ENCODE results near the gene SOD2. TPM values are rescaled to one million over a fixed set of nuclear protein-coding genes. Genes with fewer than 3 reads are reported as not detected.
A peak's percentile ranks its signal among the peaks of the same experiment; 100 is the strongest.

The SOD2 gene
- total and polyA plus RNA-seq, 9 of the 15 experiments (the other 6 are each of a cell fraction or from before 2014, with no cell fraction given) = 39.8 to 140 (median 95.8) TPM

DNA sequence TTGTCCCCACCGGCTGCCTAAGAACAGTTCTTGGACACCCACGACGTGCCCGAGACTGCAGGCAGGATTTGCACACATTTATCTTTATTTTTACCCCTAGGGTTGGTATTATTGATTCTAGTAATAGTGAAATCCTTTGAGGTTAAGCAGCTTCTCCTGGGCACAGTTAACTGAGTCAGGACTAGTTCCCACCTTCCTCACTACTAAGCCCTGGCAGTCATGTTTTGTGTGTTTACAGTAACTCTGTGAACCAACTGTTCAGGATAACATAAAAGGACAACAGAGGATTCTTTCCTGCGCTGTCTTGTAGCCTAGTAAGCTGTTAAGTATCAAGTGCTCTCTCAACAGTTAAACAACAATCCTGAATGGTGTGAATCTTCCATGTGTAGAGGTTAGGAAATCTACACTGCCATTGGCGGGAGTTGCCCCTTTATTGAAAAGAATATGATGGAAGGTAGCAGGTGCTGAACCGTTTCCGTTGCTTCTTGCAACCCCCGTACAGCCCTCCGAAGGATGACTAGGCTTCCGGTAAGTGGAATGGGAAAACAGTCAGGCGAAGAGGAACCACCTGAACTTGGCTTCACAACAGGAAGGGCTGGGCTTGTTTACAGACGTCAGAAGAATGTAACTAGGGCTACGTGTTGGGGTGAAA is 979 bp upstream of the SOD2 start:
- FAIRE-seq (peak; percentile 84), ATAC-seq (peak; percentile 17), DNase-seq (ENCODE audit: extremely low read depth in 1 of 4, low spot score in 3 of 4) (peak; percentile 35 to 65 (median 50))
- peaks cover 9% of the 10 kb centered on the region for H4K20me1 ChIP-seq (replicated peaks; ENCODE audit: control insufficient read depth, insufficient read depth, low read length)
- peak overlapping the region; percentile 93 for H3K4me3 ChIP-seq
- ChIA-PET CTCF (ENCODE audit: low intra/inter-chr PET ratio) (no interaction called here), POLR2A (interaction anchor here (0.6 to 2.9 kb wide), 10 partner anchors 11 to 265 kb away, joined by 3 to 16 read pairs (median 3); partner anchors contain the start of gene WTAP)
- in situ Hi-C loops (cut with MboI) (no loop called here), intact Hi-C loops (cut with micrococcal nuclease) (loop anchor here (1.0 to 5.0 kb wide), 3 partner anchors 33 to 408 kb away; partner anchors contain the start of gene WTAP)
- 12% methylated on average over 14 of the region's 14 CpGs for whole genome bisulfite sequencing (ENCODE audit: insufficient coverage, low coverage, missing lambda C conversion rate)
- peak overlapping the region; percentile 98 for H3K27ac ChIP-seq (ENCODE audit: extremely low read depth, low read depth, low read length)
- H2AFZ ChIP-seq (ENCODE audit: low read depth, low read length) = peak overlapping the region; percentile 98
- H3K9ac ChIP-seq (ENCODE audit: insufficient read depth in 1 of 2, low read depth in 2 of 2, low read length in 2 of 2) = peak overlapping the region; percentile 89 to 99
- H3K27me3 ChIP-seq (ENCODE audit: control insufficient read depth in 2 of 2, insufficient read depth in 2 of 2, low read length in 2 of 2) = no peaks in the 10 kb centered on the region
- H3K36me3 ChIP-seq (ENCODE audit: control insufficient read depth, insufficient read depth, low read length) = peaks cover 32% of the 10 kb centered on the region
- H3K79me2 ChIP-seq (ENCODE audit: control insufficient read depth, insufficient read depth, low read length) = peaks cover 41% of the 10 kb centered on the region
- H3K4me1 ChIP-seq (replicated peaks in 1 of 2; ENCODE audit: control insufficient read depth in 2 of 2, insufficient read depth in 2 of 2, low read length in 2 of 2) = peaks cover 19 to 25% of the 10 kb centered on the region in 2 experiments; a peak in 4 of 5 replicates
- H3K9me1 ChIP-seq (ENCODE audit: control insufficient read depth, insufficient read depth, low read length) = no peaks in the 10 kb centered on the region
- H3K9me3 ChIP-seq (replicated peaks; ENCODE audit: control insufficient read depth, insufficient read depth, low read depth, low read length) = no peaks in the 10 kb centered on the region
- BruUV-seq (replicated peaks) = TSS peak; percentile 86
- H3K4me2 ChIP-seq (ENCODE audit: insufficient read depth, low read length) = peak overlapping the region; percentile 96
- TF ChIP-seq ELF4 (CRISPR knock-in tag; IDR thresholded peaks at IDR 0.05) (no peak), MEF2D (tag; conservative IDR thresholded peaks at IDR 0.05; ENCODE audit: low read depth) (no peak), NEUROD1 (IDR thresholded peaks at IDR 0.05; ENCODE audit: borderline replicate concordance, low read depth, low read length, partially characterized antibody) (no peak), TBP (optimal IDR thresholded peaks at IDR 0.05; ENCODE audit: low read depth, low read length) (peak; percentile 30), KDM5B (IDR thresholded peaks at IDR 0.05; ENCODE audit: insufficient replicate concordance, low read depth, low read length) (peak; percentile 44), GATAD2A (IDR thresholded peaks at IDR 0.05) (0 out of 2 replicates have a peak, but pooled peaks have one; percentile 2), KAT7 (CRISPR knock-in tag; IDR thresholded peaks at IDR 0.05; ENCODE audit: borderline replicate concordance) (0 out of 2 replicates have a peak, but pooled peaks have one; percentile 8), NR2F6 (CRISPR knock-in tag; IDR thresholded peaks at IDR 0.05) (no peak)
- TF ChIP-seq, protein P1, sequence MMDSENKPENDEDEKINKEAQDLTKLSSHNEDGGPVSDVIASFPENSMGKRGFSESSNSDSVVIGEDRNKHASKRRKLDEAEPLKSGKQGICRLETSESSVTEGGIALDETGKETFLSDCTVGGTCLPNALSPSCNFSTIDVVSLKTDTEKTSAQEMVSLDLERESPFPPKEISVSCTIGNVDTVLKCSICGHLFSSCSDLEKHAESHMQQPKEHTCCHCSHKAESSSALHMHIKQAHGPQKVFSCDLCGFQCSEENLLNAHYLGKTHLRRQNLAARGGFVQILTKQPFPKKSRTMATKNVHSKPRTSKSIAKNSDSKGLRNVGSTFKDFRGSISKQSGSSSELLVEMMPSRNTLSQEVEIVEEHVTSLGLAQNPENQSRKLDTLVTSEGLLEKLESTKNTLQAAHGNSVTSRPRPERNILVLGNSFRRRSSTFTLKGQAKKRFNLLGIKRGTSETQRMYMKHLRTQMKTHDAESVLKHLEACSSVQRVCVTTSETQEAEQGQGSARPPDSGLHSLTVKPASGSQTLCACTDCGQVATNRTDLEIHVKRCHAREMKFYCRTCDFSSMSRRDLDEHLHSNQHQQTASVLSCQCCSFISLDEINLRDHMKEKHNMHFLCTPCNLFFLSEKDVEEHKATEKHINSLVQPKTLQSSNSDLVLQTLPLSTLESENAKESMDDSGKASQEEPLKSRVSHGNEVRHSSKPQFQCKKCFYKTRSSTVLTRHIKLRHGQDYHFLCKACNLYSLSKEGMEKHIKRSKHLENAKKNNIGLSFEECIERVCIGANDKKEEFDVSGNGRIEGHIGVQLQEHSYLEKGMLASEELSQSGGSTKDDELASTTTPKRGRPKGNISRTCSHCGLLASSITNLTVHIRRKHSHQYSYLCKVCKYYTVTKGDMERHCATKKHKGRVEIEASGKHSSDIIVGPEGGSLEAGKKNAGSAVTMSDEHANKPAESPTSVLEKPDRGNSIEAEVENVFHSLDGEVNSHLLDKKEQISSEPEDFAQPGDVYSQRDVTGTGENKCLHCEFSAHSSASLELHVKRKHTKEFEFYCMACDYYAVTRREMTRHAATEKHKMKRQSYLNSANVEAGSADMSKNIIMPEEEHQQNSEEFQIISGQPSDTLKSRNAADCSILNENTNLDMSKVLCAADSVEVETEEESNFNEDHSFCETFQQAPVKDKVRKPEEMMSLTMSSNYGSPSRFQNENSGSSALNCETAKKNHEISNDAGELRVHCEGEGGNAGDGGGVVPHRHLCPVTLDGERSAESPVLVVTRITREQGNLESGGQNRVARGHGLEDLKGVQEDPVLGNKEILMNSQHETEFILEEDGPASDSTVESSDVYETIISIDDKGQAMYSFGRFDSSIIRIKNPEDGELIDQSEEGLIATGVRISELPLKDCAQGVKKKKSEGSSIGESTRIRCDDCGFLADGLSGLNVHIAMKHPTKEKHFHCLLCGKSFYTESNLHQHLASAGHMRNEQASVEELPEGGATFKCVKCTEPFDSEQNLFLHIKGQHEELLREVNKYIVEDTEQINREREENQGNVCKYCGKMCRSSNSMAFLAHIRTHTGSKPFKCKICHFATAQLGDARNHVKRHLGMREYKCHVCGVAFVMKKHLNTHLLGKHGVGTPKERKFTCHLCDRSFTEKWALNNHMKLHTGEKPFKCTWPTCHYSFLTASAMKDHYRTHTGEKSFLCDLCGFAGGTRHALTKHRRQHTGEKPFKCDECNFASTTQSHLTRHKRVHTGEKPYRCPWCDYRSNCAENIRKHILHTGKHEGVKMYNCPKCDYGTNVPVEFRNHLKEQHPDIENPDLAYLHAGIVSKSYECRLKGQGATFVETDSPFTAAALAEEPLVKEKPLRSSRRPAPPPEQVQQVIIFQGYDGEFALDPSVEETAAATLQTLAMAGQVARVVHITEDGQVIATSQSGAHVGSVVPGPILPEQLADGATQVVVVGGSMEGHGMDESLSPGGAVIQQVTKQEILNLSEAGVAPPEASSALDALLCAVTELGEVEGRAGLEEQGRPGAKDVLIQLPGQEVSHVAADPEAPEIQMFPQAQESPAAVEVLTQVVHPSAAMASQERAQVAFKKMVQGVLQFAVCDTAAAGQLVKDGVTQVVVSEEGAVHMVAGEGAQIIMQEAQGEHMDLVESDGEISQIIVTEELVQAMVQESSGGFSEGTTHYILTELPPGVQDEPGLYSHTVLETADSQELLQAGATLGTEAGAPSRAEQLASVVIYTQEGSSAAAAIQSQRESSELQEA (IDR thresholded peaks at IDR 0.05; ENCODE audit: low read depth) = no peak
- TF ChIP-seq, protein P2, sequence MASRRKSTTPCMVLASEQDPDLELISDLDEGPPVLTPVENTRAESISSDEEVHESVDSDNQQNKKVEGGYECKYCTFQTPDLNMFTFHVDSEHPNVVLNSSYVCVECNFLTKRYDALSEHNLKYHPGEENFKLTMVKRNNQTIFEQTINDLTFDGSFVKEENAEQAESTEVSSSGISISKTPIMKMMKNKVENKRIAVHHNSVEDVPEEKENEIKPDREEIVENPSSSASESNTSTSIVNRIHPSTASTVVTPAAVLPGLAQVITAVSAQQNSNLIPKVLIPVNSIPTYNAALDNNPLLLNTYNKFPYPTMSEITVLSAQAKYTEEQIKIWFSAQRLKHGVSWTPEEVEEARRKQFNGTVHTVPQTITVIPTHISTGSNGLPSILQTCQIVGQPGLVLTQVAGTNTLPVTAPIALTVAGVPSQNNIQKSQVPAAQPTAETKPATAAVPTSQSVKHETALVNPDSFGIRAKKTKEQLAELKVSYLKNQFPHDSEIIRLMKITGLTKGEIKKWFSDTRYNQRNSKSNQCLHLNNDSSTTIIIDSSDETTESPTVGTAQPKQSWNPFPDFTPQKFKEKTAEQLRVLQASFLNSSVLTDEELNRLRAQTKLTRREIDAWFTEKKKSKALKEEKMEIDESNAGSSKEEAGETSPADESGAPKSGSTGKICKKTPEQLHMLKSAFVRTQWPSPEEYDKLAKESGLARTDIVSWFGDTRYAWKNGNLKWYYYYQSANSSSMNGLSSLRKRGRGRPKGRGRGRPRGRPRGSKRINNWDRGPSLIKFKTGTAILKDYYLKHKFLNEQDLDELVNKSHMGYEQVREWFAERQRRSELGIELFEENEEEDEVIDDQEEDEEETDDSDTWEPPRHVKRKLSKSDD (conservative IDR thresholded peaks at IDR 0.05; ENCODE audit: low read length) = no peak
